RCC 7860 (cell line): ENCODE measurements around the gene TMC8.
"Not testable (repeated sequence)": the region's sequence is repeated elsewhere in the genome, so short reads cannot be mapped to it uniquely, and the experiment has no call there.

Experiments used
- DNase-seq: peaks from one replicate; pipeline ENCODE4 v3.0.0-alpha.2; 2015; ENCODE audit warnings: low spot score
- FAIRE-seq: peaks from 2 replicates; lab custom pipeline; 2012; peaks lifted over from hg19 to GRCh38; lab: Jason Lieb, UNC

Gene TMC8

DNA sequence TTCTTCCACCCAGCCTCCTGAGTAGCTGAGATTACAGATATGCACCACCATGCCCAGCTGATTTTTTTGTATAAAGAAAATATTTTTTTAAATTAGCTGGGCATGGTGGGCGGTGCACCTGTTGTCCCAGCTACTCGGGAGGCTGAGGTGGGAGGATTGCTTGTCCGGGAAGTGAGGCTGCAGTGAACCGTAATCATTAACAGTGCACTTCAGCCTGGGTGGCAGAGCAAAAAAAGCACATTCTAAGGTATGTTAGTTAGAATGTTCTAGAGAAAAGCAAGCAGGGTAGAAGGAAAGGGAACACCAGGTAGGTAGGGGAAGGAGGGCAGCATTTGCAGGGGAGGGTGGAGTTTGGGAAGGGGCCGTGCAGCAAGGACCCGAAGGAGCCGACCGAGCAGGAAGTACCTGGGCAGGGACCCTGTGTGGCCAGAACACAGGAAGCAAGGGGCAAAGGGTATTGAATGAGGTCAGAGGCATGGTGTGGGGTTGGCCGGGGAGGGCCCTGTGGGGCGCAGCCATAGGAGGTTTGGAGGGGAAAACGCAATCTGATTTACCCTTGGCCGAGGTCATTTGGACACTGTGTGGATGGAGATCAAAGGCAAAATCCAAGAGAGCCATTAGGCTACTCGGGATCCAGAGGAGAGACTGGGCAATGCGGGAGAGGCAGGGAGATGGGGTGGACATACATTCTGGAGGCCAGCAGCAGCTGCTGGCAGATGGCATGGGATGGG is 17.9 kb downstream of the TMC8 start:
- no peak for DNase-seq
- FAIRE-seq = no peak

DNA sequence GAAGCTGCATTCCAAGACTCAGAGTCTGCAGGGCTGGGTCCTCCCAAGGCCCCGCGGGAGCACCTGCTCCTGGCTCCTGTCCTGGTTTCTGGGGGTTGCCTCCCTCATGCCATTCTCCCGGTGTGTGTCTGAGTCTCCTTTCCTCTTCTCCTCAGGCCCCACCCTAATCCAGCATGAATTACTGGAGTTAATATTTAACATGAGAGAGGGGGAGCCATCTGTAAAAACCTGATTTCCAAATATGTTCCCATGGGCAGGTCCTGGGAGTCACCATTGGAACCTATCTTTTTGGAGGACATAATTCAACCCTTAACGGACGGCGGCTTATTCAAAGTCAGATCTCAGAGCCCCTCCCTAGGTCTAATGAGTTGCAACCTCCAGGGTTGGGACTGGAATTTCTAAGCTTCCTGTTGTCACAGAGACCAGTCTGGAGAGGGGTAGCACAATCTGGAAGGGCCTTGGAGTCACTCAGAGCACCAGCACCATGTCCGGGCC is 21.0 kb downstream of the TMC8 start:
- FAIRE-seq (no peak), DNase-seq (no peak)

DNA sequence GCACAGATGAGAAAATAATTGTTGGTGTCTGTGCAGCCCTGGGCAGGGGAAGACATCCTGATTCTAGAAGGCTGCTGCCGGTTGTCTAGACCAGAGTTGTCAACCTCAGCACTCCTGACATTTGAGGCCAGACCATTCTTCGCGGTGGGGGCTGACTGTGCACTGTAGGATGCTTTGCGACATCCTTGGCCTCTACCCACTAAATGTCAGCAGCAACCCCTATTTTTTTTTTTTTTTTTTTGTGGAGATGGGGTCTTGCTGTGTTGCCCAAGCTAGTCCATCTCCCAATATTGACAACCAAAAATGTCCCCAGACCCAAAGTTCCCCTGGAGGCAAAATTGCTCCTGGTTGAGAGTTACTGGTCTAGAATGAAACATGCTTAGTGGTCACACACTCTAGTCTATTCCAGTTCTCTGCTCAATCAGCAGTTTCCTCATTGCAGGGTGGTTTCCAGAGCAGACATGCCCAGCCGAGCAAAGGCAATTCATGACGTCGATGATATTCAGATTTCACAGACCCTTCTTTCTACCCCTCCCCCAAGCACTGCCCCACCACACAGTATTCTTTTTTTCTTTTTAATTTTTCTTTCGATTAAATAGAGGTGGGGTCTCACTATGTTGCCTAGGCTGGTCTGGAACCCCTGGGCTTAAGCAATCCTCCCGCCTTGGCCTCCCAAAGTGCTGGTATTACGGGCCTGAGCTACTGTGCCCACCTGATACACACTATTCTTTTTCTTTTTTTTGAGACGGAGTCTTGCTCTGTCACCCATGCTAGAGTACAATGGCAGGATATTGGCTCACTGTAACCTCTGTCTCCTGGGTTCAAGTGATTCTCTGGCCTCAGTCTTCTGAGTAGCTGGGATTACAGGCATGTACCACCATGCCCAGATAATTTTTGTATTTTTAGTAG is 24.6 kb downstream of the TMC8 start:
- no peak for DNase-seq
- FAIRE-seq = no peak

DNA sequence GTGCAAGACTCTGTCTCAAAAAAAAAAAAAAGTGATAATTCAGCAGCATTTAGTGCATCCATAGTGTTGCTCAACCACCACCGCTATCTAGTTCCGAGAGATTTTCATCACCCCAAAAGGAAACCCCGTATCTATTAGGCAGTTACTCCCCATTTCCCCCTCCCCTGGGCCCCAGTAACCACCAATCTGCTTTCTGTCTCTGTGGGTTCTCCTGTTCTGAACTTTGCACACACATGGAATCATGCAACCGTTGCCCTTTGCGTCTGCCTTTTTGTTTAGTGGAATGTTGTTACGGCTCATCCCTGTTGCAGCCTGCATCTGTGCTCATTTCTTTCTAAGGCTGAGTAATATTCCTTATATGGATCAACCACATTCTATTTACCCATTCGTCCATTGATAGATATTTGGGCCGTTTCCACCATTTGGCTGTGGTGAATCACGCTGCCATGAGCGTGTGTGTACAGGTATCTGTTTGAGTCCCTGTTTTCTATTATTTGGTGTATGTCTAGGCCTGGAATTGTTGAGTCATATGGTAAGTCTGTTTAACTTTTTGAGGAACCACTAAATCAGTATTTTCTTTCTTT is 29.1 kb downstream of the TMC8 start:
- no peak for DNase-seq
- FAIRE-seq = no peak

DNA sequence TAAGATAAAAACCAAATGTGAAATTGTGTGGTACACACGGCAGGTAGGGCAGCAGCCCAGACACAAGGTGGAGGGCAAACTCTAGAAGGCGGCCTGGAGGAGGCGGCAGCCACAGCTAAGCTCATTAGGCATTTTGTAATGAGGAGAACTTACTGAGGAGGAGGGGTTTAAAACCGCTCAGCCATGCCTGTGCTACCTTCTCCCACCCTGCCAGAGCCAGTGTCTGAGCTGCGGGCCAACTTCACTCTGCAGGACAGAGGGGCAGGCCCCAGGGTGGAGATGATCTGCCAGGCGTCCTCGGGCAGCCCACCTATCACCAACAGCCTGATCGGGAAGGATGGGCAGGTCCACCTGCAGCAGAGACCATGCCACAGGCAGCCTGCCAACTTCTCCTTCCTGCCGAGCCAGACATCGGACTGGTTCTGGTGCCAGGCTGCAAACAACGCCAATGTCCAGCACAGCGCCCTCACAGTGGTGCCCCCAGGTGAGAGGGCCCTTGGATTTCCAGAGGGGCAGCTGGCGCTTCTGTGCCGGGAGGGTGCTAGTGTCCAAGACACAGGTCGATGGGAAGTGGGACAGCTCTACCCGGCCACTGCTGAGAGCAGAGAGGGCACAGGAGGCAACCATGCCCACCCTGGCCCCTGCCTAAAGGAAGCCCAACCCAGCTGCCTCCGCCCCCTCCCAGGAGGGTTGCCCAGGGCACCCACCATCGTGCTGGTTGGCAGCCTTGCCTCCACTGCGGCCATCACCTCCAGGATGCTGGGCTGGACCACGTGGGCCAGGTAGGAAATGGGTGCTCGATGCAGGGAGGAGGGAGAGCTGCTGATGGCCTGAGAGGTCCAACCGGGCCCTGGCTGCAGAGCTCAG is 33.5 kb downstream of the TMC8 start:
- no peak for FAIRE-seq
- DNase-seq = no peak

DNA sequence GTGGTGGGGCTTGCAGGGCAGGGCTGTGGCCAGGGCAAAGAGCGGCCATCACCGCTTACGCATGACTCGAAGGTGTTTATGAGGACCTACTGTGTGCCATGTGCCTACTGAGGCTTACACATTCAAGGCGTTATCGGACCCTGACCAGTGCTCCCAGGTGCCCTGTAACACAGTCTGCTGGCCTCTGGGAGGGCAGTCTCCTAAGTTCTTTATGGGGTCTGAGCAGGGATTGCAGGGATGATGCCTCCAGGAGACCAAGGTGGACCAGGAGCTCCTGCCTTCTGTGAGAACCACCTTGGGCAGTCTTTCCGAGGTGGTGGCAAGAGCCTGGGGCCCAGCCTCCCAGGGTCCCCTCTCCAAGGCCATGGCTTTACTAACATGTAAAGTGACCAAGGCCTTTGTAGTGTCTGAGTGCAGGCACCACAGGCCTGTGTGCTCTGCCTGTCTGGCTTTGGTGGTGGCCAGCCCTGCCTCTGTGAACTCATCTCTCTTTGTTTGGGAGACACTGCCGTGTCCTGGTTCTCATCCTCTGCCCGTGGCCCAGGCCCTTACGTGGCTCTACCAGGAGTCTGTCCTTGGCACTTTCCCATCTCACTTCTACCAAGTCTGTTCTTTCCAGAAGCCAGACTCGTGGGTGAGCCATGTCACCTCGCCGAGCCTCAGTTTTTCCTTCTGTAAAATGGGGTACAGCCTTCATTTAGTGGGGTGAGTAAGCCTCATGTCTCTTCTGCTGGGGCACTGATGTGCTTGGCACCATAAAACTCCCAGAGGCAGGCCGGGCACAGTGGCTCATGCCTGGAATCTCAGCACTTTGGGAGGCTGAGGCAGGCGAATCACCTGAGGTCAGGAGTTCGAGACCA is 34.4 kb downstream of the TMC8 start:
- DNase-seq (no peak), FAIRE-seq (no peak)

DNA sequence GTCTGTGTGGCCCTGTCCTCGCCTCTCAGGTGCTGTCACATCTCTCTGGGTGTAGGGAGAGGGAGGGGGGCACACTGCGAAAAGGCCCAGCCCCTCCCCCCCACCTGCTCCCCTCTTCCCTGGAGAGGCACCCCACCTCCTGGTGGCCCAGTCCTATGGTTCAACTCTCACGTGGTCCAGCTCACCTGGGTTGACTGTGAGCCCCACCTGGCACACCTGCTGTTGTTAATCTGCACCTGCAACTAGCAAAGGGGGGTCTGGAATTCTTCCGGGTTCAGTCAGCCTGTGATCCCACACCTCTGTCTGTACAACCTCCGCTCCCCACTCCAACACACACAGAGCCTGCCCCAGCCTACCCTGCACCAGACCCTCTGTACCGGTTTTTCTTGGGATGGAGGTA is 35.8 kb downstream of the TMC8 start:
- DNase-seq (no peak), FAIRE-seq (no peak)

DNA sequence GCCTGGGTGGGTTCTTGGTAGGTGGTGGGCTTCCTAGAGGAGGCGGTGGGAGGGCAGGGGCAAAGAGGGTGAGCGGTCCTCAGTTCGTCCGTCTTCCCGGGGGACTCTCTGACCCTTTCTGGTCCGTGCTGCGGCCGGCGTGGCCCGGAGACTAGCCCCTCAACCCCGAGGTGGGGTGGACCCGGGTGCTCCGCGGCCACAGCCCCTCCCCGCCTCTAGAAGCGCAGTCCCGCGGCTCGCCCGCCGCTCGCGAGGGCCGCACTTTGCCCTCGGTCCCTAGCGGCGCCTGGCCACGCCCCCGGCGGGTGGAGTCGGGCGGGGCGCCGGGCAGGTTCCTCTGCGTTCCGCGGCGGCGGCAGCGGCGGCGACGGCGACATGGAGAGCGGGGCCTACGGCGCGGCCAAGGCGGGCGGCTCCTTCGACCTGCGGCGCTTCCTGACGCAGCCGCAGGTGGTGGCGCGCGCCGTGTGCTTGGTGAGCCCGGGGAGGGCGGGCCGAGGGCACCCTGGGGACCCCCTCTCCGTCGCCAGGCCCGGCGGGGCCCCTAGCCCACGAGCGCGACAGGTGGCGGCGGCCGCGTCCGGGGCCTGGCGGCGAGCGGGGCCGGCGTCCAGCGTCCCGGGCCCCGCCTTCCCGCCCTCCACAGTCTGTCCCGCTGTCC is 37.8 kb downstream of the TMC8 start, which contains the start of gene SYNGR2:
SYNGR2 (plus strand) TSS at position 340 of the 661 bp plus-strand sequence; CDS start at position 376, 36 bp downstream.
- no peak for FAIRE-seq

DNA sequence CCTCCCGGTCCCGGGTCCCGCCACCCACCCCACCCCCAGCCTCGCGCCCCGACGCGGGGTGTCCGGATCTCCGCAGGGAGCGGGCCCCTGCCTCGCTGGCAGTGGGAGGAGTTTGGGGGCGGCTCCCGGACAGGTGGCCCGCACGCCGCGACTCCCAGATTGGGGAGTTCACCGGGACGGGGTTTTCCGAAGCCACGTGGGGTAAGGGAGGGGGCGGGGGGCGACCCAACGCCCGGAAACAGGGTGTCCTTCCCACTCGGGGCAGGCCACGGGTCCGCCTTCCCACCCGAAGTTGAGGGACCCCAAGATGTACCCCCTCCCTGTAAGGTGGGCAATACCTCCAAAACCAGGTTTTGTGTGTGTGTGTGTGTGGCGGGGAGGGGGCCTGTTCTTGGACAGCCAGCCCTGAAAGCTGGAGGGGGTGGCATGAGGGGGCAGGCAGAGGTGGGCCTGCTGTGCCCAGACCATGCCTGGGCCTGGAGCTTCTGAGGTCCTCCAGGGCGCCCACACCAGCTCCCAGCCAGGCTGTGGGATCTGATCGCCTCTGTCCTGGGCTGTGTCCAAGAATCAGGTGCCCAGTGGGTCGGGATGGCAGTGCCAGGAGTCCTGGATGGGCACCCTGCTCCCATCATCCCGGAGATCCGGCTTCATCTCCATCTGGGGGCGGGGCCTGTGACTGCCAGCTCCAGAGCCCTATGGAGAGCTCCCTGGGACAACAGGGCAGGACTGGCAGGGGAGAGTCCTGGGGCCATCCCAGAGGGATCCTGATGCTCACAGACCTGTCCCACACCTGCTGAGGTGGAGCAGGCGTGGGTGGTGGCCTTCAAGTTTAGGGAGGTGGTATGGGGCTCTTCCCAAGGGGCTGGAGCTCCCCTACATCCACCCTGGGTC is 38.6 kb downstream of the TMC8 start:
- DNase-seq = peak; percentile 51
- no peak for FAIRE-seq

More for the DNA sequence above, 37.8 kb downstream of the TMC8 start, which contains the start of gene SYNGR2:
- peak; percentile 63 for DNase-seq

DNA sequence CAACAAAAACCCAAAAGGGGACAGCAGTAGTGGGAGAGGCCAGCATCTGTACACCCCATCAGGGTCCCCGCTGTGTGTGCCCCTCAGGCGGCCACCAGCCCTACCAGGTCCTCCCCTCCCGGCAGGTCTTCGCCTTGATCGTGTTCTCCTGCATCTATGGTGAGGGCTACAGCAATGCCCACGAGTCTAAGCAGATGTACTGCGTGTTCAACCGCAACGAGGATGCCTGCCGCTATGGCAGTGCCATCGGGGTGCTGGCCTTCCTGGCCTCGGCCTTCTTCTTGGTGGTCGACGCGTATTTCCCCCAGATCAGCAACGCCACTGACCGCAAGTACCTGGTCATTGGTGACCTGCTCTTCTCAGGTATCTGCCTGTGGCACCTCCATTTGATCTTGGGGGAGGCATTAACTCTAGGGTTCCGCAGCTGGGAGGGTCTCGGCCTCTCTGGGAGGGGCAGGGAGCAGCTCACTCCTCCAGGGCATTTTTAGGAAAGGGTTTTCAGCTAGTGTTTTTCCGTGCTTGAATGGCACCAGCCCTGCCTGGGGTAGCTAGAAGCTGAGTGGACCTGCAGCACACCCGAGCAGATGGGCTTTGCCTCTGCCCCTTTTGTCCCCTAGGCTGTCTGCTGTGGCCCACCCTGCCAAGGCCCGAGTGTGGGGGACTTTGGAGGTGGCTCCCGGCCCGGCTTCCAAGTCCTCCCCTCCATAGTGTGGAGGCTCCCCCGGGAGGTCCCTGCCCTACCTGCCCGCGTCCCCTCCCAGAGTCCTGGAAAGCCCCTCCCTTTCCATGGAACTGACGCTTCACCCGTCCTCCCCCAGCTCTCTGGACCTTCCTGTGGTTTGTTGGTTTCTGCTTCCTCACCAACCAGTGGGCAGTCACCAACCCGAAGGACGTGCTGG is 40.4 kb downstream of the TMC8 start:
- no peak for DNase-seq
- no peak for FAIRE-seq

DNA sequence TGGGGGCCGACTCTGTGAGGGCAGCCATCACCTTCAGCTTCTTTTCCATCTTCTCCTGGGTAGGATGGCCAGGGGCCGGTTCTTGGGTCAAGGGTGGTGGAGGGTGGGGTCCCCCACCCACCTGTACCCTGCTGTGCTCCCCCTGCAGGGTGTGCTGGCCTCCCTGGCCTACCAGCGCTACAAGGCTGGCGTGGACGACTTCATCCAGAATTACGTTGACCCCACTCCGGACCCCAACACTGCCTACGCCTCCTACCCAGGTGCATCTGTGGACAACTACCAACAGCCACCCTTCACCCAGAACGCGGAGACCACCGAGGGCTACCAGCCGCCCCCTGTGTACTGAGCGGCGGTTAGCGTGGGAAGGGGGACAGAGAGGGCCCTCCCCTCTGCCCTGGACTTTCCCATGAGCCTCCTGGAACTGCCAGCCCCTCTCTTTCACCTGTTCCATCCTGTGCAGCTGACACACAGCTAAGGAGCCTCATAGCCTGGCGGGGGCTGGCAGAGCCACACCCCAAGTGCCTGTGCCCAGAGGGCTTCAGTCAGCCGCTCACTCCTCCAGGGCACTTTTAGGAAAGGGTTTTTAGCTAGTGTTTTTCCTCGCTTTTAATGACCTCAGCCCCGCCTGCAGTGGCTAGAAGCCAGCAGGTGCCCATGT is 41.1 kb downstream of the TMC8 start:
- FAIRE-seq, DNase-seq: not testable (repeated sequence)

DNA sequence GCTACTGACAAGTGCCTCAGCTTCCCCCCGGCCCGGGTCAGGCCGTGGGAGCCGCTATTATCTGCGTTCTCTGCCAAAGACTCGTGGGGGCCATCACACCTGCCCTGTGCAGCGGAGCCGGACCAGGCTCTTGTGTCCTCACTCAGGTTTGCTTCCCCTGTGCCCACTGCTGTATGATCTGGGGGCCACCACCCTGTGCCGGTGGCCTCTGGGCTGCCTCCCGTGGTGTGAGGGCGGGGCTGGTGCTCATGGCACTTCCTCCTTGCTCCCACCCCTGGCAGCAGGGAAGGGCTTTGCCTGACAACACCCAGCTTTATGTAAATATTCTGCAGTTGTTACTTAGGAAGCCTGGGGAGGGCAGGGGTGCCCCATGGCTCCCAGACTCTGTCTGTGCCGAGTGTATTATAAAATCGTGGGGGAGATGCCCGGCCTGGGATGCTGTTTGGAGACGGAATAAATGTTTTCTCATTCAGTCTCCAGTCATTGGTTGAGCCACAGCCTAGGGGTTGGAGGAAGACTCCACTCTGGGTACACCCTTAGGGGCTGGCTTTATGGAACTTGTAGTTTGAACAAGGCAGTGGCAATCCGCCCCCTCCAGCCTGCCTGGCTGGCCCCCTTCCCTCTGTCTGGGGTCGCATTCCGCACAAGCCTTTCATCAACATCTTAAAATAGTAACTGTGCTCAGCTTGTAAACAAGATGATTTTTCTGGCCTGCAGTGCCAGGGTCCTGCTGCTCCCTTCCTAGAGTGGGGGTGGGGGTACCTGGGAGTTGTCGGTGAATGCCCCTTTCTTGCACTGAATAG is 41.9 kb downstream of the TMC8 start:
- FAIRE-seq (no peak), DNase-seq (no peak)

DNA sequence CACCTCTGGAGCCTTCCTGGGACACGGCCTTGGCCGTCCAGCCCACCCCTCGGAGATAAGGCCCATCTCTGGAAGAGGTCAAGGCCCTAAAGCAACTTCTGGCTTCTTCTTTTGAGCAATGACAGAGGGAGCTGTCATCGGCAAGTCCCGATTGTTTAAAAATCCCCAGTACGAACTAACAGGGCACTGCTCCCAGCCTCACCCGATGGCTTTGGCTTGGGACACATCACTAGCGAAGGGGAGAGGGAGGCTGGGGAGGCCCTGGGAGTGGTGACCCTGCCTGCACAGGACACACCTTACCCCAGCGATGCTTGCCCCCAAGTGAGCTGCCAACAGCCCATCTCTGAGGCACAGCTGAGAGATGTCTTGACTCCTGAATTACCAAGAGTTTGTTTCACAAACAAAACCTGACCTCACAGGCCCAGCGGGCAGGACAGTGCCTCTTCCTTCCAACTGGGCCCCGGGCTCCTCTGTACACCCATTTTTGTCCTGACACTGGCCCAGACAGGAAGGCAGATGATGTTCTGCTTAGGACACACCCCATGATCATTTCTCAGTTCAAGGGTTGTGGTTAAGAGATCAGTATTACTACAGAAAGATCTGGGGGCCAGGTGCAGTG is 42.6 kb downstream of the TMC8 start:
- no peak for FAIRE-seq
- no peak for DNase-seq

DNA sequence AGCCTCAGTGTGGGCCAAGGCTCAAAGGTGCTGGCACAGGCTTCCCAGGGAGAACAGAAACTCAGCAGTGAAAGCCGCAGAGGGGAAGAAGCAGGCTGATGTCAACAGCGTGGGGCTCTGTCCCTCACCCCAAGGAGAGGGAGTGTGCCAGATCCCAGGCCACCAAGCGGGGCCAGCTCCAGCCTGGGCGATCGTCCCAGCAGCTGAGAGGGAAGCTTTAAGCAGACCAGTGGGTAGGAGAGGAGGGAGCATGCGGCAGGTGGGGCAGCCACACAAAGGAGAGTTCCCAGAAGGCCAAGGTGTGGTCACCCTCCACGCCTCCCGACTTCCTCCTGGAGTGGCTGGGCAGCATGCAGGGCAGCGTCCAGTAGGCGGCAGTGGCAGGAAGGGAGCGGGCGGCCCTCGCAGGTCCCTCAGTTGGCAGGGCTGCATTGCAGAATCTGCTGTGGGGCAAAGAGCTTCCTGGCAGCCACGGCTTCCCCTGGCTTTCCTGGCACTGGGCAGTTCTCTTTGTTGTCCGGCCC is 43.8 kb downstream of the TMC8 start:
- DNase-seq (no peak), FAIRE-seq (no peak)
